Inferior parietal cortex (tissue), 1 donor: ENCODE data around the gene FIBCD1.

ENCODE experiments used
- DNase-seq: peaks from one replicate; pipeline ENCODE4 v3.0.0-alpha.2; 2016; ENCODE audit errors: extremely low spot score

The FIBCD1 gene

GRCh38 chr9:130936285-130937117 lies 2.5 kb downstream of the FIBCD1 start:
- no peak for DNase-seq

- DNase-seq: no peak
Observed at GRCh38 chr9:130935648-130936271, 3.3 kb downstream of the FIBCD1 start.

GRCh38 chr9:130934702-130935647 lies 4.1 kb downstream of the FIBCD1 start:
- DNase-seq: no peak

- DNase-seq: no peak
Observed at GRCh38 chr9:130934246-130934645, 4.8 kb downstream of the FIBCD1 start.

- no peak for DNase-seq
Observed at GRCh38 chr9:130933114-130934046, 5.7 kb downstream of the FIBCD1 start.

GRCh38 chr9:130932255-130933079 lies 6.6 kb downstream of the FIBCD1 start:
- DNase-seq: no peak

GRCh38 chr9:130931508-130932254 lies 7.4 kb downstream of the FIBCD1 start:
- no peak for DNase-seq

GRCh38 chr9:130930804-130931349 lies 8.2 kb downstream of the FIBCD1 start:
- no peak for DNase-seq

GRCh38 chr9:130930132-130930803 lies 8.8 kb downstream of the FIBCD1 start:
- no peak for DNase-seq

- DNase-seq: no peak
Observed at GRCh38 chr9:130929571-130930038, 9.4 kb downstream of the FIBCD1 start.

- DNase-seq: no peak
Observed at GRCh38 chr9:130927995-130928900, 10.8 kb downstream of the FIBCD1 start.

- no peak for DNase-seq
Observed at GRCh38 chr9:130927338-130927737, 11.7 kb downstream of the FIBCD1 start.

- no peak for DNase-seq
Observed at GRCh38 chr9:130925050-130925678, 13.9 kb downstream of the FIBCD1 start.

- DNase-seq: no peak
Observed at GRCh38 chr9:130924448-130924788, 14.6 kb downstream of the FIBCD1 start.

GRCh38 chr9:130923611-130924447 lies 15.2 kb downstream of the FIBCD1 start:
- no peak for DNase-seq
